Measurements from ENCODE around the gene DLG2.
A peak's percentile ranks its signal among the peaks of the same experiment; 100 is the strongest.

DNA sequence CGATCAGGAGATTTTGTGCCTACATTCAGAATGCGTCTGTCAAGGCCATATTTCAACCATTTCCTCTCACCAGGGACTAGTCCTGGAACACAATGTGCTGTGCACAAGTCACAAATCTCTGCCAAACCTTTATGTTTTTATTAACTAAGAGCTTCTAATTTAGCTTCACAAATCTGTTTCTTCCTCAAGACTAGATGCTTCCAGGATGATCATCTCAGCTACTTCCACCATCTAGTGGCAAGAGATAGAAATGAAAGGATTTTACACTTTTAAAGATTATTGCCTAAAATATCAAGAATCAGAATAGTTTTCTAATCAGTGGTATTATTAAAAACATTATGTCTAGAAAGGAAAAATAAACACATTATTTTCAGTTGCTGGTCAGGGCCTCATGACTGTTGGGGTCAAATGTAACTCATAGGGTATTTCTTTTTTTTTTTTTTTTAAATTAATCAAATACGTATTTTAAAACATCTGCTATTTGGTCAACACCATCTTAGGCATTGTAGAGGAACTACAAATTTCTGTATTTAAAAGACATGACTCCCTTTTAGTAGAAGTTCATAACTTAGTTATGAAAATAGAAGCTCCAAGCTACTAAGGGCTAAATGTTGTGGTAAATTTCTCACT lies 1102.6 kb downstream of the DLG2 start:
- TF ChIP-seq, protein P1, sequence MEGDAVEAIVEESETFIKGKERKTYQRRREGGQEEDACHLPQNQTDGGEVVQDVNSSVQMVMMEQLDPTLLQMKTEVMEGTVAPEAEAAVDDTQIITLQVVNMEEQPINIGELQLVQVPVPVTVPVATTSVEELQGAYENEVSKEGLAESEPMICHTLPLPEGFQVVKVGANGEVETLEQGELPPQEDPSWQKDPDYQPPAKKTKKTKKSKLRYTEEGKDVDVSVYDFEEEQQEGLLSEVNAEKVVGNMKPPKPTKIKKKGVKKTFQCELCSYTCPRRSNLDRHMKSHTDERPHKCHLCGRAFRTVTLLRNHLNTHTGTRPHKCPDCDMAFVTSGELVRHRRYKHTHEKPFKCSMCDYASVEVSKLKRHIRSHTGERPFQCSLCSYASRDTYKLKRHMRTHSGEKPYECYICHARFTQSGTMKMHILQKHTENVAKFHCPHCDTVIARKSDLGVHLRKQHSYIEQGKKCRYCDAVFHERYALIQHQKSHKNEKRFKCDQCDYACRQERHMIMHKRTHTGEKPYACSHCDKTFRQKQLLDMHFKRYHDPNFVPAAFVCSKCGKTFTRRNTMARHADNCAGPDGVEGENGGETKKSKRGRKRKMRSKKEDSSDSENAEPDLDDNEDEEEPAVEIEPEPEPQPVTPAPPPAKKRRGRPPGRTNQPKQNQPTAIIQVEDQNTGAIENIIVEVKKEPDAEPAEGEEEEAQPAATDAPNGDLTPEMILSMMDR (IDR thresholded peaks at IDR 0.05; ENCODE audit: low read depth, low read length, missing input control) = peak; percentile 18
- TF ChIP-seq SP1 (IDR thresholded peaks at IDR 0.05) (no peak), REST (IDR thresholded peaks at IDR 0.05) (no peak), RXRA (IDR thresholded peaks at IDR 0.05) (no peak), YY1 (IDR thresholded peaks at IDR 0.05) (no peak), GABPA (IDR thresholded peaks at IDR 0.05 in 1 of 2, conservative IDR thresholded peaks at IDR 0.05 in 1 of 2) (no peak), ATF3 (IDR thresholded peaks at IDR 0.05) (no peak), TAF1 (conservative IDR thresholded peaks at IDR 0.05) (no peak)
- TF ChIP-seq, protein P2, sequence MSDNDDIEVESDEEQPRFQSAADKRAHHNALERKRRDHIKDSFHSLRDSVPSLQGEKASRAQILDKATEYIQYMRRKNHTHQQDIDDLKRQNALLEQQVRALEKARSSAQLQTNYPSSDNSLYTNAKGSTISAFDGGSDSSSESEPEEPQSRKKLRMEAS (IDR thresholded peaks at IDR 0.05) = no peak
